ENCODE results near the gene ZDHHC12. TPM values are rescaled to one million over a fixed set of nuclear protein-coding genes. Genes with fewer than 3 reads are reported as not detected.

ZDHHC12 gene
- total RNA-seq, 3 donors from 2014 or later = 33.0 to 89.5 (median 76.8) TPM

GRCh38 chr9:128685636-128686489 is 38.1 kb downstream of the ZDHHC12 start:
- Histone ChIP-seq H3K9me3 (no peaks in the 10 kb centered on the region), H3K4me1 (ENCODE audit: low read depth) (peaks cover 34% of the 10 kb centered on the region), H3K4me3 (no peak overlapping the region), H3K36me3 (ENCODE audit: low read depth) (no peaks in the 10 kb centered on the region)
- no peak for TF ChIP-seq CTCF (IDR thresholded peaks at IDR 0.05)
- intact Hi-C loops (cut with DNase I, micrococcal nuclease) = no loop called here
- ATAC-seq (peak; percentile 21), DNase-seq (peak; percentile 59 to 74 (median 66))

GRCh38 chr9:128684325-128685199 is 39.4 kb downstream of the ZDHHC12 start:
- peaks cover 29% of the 10 kb centered on the region for H3K4me1 ChIP-seq (ENCODE audit: low read depth)
- no peaks in the 10 kb centered on the region for H3K36me3 ChIP-seq (ENCODE audit: low read depth)
- H3K4me3 ChIP-seq = peak overlapping the region; percentile 38
- no peak for TF ChIP-seq CTCF (IDR thresholded peaks at IDR 0.05)
- peak; percentile 76 for ATAC-seq
- DNase-seq = peak; percentile 91 to 94 (median 92)
- H3K9me3 ChIP-seq = no peaks in the 10 kb centered on the region
- intact Hi-C loops (cut with DNase I, micrococcal nuclease) = no loop called here

- intact Hi-C loops (cut with DNase I, micrococcal nuclease) = no loop called here
- peaks cover 29% of the 10 kb centered on the region for H3K4me1 ChIP-seq (ENCODE audit: low read depth)
- DNase-seq (no peak), ATAC-seq (peak; percentile 5)
- TF ChIP-seq CTCF (IDR thresholded peaks at IDR 0.05) = no peak
- H3K9me3 ChIP-seq = no peaks in the 10 kb centered on the region
- H3K4me3 ChIP-seq = peak overlapping the region; percentile 38
- H3K36me3 ChIP-seq (ENCODE audit: low read depth) = no peaks in the 10 kb centered on the region
Measured at GRCh38 chr9:128684065-128684324, 39.9 kb downstream of the ZDHHC12 start.

- intact Hi-C loops (cut with DNase I, micrococcal nuclease) = no loop called here
- DNase-seq (peak; percentile 73 to 84 (median 78)), ATAC-seq (peak; percentile 60)
- Histone ChIP-seq H3K4me3 (peak overlapping the region; percentile 38), H3K4me1 (ENCODE audit: low read depth) (peaks cover 29% of the 10 kb centered on the region), H3K9me3 (no peaks in the 10 kb centered on the region), H3K36me3 (ENCODE audit: low read depth) (no peaks in the 10 kb centered on the region)
- no peak for TF ChIP-seq CTCF (IDR thresholded peaks at IDR 0.05)
Measured at GRCh38 chr9:128683340-128684064, 40.4 kb downstream of the ZDHHC12 start.

GRCh38 chr9:128677794-128678193 is 46.1 kb downstream of the ZDHHC12 start:
- H3K4me3 ChIP-seq = no peak overlapping the region
- no peaks in the 10 kb centered on the region for H3K9me3 ChIP-seq
- intact Hi-C loops (cut with DNase I, micrococcal nuclease) = no loop called here
- no peak for ATAC-seq
- H3K36me3 ChIP-seq (ENCODE audit: low read depth) = no peaks in the 10 kb centered on the region
- no peak for TF ChIP-seq CTCF (IDR thresholded peaks at IDR 0.05)
- DNase-seq = peak in 2 of 3 donors; percentile 9 to 13
- no peaks in the 10 kb centered on the region for H3K4me1 ChIP-seq (ENCODE audit: low read depth)
